IPS-NIHi7 (cell line): ENCODE results near the gene ITGBL1.
"Not testable (repeated sequence)": the region's sequence is repeated elsewhere in the genome, so short reads cannot be mapped to it uniquely, and the experiment has no call there.

Experiments
- DNase-seq: peaks from one replicate; pipeline ENCODE4 v3.0.0; 2012; ENCODE audit warnings: mixed read lengths; ENCODE audit errors: extremely low spot score

ITGBL1 gene

DNA sequence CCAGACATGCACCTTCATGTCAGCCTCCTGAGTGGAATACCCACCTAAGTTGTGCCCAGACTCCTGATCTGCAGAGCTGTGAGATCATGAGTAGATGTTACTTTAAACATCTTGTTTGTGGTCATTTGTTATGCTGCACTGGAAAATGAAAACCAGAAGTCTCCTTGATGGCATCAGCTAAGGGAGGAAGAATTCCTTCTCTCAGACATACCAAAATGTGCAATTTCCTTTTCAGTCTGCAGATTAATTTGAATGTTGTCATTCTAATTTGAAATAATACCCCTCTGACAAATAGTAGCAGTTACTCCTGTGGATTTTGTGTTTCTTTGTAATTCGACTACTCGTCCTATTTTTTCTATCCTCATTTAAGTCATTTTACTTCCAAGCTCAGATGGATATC lies 59.3 kb downstream of the ITGBL1 start:
- DNase-seq, result no peak

DNA sequence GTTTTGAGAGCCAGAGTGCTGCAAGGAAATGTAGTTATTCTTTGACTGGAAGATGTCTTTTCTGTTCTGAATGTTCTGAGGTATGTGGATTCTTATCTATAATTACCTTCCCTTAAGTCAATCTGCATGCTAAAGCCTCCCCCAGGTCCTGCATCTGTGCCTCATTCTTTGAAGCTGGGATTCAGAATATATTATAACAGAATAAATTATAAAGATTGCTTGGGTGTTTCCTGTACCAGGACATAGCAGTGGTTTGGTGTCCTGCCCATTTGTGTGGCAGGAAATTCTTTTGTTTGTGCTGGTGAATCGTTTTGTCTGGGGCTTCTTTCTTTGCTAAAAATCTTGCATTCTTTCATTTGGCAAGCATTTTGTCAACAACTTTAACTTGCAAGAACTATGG lies 60.2 kb downstream of the ITGBL1 start:
- DNase-seq, result no peak

DNA sequence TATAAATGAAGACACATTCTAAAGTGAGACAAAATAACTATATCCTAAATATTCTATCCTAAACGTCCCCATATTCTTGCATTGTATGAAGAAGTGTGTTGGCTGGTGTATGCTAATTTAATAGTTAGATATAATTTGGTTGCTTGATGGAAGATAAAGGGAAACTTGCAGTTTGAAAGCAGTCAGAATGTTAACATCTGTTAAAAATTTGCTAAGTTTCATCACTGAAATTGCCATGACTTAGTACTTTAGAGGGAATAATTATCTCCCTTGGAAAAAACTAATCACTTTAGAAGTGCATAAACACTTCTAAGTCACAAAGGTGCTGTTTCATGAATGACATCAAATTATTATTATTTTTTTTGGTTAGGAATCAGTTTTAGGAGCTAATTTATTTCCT lies 61.6 kb downstream of the ITGBL1 start:
- DNase-seq, result no peak

DNA sequence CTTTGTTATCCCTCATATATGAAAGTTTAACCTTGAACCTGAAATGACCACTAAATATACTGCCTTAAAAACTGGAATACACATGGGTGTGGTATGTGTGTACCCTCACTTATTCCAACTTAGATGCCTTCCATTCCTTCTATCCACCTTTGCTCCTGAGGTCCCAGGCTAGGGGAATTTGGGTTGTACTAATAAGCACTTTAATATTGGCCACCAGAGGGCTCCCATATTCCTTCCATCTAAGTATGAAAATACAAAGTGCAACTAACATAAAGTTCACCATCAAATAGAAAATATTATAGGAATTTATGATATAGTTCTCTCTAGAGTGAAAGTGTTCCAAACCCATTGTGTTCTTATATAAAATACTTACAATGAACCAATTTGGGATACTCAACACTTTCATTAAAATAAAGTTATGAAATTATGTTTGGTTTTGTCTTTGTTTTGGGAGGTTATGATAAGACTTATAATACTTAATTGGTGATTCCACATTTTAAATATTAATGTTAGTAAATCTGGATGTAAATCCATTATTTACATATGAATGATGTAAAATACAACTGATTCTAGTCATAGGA lies 62.3 kb downstream of the ITGBL1 start:
- DNase-seq, result no peak

DNA sequence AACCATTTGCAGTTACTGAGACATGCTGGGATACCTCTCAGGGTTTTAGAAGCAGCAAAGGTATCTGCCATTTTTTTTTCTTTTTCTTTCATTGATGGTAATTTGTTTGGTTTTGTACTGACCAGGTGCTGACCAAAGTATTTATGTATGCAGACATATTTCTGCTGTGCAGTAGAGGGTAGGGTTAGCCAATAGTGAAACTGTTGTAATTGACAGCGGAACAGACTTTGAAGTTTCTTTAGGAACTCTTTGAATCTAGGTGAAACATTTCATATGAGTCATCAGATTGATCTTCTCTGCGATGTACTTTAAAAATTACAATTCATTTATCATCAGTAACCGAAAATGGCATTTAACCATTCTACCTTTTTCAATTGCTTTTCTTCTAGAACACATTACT lies 63.0 kb downstream of the ITGBL1 start:
- no peak for DNase-seq

DNA sequence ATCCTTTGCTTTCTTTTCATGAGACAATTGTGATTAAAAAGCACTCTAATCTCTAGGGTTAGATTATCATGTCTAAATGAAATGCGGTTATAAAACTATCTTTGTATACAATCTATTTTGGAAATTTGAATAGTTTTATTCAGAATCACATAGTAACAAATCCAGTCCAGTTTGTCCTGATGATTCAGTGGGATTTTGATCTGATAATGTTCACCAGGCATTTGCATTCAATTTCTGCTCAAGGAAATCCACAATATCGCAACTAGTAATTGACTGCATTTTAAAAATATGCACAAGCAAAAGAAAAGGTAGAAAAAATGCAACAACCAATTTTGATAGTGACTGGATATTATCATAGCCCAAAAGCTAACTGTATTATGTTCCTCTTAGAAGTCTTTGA lies 63.8 kb downstream of the ITGBL1 start:
- no peak for DNase-seq

DNA sequence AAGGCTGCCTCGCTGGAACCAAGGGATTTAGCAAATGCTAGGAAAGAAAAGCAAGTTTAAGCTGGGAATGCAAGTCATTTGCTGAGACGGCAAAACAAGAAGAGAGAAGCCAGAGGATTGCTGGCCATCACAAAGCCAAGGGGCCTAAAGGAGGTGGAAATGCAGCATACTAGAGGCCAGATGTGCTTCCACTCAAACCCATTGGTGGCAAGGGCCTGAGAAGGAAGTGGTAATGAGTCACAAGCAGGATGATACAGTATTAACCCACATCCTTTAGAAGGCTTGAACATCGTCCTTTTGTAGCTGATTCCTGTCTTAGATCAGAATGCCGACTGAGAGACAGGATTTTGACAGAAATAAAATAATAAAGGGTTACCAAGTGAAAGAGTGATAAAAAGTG lies 68.2 kb downstream of the ITGBL1 start:
- DNase-seq, result no peak

DNA sequence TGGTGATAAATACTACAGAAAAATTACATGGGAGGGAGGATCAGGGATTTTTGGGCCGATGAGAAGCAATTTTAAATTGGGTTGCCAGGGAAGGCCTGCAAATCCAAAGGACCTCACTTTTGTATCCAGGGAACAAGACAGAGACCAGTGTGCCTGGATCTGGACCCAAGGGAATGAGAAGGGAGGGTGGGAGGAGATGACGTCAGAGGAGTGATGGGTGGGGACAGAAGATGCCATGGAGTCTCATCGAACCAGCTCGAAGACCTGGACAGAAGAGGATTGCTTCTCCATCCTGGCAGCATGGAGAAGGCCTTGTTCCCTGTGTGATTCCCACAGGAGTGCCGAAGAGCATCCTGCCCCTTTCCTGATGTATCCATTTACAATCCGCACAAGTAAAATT lies 68.9 kb downstream of the ITGBL1 start:
- no peak for DNase-seq

DNA sequence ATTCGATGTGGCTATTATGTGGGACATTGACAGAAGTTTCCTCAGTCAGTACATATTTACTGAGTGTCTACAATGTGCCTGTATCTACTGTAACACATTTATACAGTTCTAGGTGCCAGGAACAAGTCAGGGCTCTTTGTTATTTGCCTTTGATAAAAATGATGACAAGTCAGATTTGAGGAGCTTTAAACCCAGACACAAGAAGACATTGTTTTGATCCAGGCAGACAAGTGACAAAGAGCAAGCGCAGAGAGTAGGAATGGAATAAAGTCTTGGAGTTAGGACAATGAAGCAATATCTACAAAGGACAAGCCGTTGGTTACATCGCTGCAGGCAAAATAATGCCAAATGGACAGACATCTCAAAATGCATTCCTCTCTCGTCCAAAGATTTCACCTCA lies 70.1 kb downstream of the ITGBL1 start:
- no peak for DNase-seq

DNA sequence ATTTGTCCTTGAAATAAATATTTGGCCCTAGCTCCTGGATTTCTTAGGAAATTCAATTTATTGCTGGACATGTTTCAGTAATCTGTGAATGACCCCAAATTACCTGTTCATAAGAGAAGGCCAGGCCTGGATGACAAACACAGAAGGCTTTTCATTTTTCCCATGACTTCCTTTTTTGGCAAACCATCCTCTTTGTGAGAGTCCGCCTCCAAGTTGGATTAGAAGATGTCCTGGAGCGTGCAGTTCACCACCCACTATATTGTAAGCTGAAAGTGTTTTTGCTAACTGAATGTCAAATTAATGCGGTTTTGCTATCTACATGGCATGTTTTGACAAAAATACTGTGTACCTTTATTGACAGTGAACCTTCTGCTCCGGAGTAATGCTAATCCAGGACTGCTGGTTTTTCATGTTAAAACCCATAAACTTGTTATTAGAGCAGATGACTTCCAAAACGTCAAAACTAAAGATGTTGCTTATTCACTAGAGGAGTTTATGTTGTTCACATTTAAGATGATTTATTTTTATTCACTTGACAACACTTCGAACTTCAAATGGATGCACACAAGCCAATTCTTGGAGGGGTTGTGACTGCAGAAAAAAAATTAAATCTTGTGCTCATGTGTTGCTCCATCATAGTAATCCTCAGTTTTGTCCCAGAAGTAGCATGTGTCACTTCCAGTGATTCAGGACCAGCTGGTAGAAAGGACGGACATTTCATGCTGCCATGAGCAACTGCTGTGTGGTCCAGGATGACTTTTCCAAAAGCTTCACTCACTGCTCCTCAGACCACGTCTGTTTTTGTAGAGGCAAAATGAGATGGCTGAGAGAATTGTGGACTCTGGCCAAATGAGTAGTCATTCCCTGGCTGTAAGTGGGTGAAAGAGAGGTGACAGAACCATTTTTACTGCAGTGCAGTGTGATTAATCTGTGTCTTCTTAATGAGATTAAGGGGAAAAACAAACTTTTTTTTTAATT lies 71.0 kb downstream of the ITGBL1 start:
- no peak for DNase-seq

DNA sequence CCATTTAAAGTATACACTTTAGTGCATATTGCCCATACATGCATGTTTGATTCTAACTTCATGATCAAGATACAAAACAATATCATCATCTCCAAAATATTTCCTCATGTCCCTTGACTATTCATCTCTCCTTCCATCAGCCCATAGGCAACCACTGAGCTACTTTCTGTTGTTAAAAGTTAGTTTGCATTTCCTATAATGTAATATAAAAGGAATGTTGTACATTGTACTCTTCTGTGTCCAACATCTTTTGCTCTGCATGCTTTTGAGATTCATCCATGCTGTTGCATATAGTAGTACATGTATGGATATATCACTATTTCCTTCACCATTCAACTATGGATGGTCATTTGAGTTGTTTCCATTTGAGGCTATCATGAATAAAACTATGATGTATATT lies 74.7 kb downstream of the ITGBL1 start:
- no peak for DNase-seq

DNA sequence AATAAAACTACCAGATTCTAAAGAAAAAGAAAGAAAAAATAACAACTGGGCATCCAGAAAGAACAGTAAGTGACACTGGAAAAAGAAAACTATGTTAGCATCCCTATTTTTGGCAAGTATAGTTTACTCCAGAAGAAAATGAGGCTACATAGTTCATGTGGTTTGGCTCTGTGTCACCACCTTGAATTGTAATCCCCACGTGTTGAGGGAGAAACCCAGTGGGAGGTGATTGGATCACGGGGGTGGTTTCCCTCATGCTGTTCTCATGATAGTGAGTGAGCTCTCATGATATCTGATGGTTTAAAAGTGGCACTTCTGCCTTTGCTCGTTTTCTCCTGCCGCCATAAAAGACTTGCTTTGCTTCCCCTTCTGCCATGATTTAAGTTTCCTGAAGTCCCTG lies 76.9 kb downstream of the ITGBL1 start:
- DNase-seq, result no peak

DNA sequence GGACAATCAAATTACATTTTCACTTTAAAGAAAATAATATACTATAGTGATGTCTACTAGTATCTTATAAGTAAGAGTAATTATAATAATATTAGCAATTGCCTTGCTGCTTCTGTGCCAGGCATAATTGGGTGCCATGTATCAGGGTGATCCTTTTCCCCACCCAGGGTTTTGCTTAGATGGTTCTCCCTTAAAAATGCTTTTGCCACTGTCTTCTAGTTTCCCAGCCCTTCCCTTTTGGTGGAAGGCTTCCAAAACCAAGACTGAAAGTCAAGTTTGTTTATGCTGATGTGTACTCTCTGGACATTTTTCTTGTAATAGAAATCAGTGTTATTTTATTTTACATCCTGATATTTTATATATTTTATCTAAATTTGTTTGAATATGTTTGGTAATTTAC lies 77.8 kb downstream of the ITGBL1 start:
- no peak for DNase-seq

DNA sequence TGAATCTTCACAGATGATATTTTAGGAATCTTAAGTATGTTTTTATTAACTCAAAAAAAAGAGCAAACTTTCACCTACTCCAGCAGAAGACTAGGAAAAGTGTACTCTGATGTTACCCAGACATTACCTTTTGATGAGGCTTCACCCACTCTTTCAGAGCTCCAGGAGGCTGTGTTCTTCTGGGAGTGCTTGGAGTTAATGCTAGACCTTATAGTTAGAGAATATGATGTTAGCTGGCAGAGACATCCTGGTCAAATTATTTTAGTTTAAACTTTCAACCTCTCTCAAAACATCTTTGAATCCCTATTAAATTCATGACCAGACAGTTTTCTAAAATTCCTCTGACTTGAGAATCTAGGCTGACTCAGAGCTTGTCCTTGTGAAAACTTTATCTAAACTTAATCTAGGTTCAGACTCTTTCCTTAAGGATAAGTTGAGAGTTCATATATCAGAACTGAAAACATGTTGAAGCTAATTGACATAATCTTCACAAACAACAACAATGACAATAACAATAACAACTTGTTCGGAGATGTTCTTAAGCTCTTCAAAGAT lies 82.8 kb downstream of the ITGBL1 start:
- DNase-seq, result no peak

DNA sequence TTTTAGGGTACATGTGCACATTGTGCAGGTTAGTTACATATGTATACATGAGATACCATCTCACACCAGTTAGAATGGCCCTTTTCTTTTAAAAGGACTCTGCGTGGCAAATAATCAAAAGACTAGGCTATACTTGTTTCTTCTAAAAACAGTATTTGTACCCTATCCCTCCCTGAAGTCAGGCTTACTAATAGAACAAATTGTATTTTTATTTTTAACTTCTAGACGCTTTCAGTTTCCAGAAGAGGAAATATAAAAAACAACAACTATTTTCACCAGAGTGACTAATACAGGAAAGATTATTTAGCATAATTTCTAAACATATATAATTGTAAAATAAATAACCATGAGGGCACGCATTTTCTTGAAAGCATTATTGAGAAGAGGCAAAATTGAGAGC lies 83.6 kb downstream of the ITGBL1 start:
- DNase-seq, result no peak

DNA sequence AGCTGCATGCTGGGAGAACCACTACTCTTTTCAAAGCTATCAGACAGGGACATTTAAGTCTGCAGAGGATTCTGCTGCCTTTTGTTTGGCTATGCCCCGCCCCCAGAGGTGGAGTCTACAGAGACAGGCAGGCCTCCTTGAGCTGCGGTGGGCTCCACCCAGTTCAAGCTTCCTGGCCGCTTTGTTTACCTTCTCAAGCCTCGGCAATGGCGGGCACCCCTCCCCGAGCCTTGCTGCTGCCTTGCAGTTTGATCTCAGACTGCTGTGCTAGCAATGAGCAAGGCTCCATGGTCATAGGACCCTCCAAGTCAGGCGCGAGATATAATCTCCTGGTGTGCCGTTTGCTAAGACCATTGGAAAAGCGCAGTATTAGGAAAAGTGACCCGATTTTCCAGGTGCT lies 92.1 kb downstream of the ITGBL1 start:
- not testable (repeated sequence) for DNase-seq

DNA sequence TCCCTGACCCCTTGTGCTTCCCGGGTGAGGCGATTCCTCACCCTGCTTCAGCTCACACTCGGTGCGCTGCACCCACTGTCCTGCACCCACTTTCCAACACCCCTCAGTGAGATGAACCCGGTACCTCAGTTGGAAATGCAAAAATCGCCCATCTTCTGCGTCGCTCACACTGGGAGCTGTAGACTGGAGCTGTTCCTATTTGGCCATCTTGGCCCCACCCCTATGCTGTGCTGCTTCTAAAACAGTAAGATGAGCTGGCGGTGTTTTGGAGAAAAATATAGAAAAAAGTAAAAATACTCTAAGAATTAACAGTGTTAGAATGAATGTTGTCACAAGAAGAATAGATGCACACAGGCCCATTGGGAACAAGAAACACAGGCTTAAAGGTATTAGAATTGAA lies 92.5 kb downstream of the ITGBL1 start:
- no peak for DNase-seq

DNA sequence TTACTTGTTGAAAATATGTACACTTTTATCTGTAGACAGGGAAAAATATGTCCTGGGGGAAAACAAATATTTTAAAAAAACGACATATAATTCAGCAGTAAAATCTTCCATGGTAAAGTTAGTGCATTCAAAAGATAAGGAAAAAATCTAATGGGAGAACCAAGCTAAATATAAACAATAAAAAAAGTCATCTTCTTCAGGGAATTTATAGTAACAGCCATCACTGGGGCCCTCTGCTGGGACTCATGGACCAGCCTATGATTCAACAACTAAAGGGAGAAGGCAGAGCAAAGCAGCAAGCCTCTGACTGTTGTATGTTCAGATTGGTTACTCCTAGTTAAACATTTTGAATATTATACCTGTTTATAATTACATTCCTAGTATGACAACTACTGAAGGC lies 93.0 kb downstream of the ITGBL1 start:
- no peak for DNase-seq

DNA sequence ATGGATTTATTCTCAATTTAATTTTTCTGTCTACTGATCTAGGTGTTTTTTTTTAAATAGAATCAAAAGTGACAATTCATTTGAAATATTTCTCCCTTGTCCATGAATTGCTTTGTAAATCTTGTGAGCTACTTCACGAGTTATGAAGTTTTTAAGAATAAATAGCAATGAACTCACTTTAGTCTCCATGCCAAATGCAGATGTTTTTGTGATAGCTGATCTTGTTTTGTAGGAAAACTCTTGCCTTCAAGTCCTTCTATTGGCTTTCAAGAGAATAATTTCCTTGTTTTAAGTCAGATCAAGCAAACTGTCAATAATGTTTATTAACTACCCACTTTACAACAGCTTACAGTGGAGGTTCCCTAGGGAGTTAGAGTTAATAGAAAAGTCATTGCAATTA lies 99.8 kb downstream of the ITGBL1 start:
- DNase-seq, result no peak

DNA sequence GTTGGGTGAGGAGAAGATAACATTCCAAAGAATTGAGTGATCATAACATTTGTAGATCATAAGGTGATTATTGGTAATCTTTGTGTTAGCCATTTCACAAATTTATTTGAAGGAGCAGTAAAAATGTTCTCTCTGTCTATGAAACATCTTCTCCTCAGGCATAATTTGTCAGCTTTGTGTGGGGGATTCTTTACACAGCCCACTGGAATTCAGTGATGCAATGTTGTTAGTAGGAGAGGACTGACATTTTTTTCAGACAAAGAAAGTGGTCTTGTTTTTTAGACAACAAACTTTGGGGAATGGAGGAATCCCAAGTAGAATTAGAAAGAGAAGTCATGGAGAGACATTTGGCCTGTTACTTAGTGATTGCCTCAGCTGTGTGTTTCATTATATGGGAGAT lies 100.3 kb downstream of the ITGBL1 start:
- no peak for DNase-seq

DNA sequence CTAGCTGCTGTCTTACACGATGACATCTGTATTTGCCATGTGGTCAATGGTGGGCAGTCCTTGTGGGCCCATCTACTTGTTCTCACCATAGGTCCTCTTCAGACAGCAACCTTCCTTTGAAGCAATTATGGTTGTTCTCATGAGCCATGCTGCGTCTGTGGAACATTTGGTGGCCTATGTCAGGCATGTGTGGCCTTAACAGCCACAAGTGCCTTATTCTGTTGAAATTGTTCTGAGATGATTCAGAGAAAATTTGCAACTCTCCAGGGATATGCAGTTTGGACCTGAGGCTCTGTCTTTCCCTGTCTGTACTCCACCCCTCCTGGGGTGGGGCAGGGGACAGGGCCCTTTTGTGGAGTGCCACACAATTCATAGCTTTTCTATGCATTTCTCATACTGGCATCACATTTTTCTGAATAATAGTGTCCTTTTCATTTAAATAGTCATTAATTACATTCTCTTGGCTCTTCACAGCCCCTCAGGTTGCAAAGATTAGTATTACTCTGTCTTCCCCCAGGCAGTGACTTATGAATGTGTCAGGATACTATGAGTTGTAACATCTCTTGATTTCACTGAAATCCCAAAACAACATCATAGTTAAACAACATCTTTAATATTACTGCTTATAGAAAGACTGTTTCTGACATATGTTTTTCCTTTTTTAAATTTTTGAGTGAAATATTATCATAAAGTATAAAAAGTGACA lies 102.1 kb downstream of the ITGBL1 start:
- no peak for DNase-seq

DNA sequence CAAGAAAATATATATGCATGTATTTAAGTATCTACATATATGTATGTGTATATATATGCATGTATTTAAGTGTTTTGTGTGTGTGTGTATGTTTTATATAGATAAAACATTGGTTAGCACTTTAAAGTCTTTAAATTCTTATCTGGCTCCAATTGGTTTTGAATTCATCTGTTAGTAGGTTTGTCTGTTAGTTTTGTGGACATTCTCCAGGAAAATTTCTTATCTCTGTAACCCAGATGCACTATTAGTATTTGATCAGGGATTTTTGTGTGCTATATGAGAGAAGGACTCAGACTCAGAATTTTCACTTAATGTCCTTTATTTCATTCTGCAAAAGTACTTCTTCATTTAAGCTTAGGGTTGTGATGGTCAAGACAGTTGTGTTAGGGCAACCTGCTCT lies 103.1 kb downstream of the ITGBL1 start:
- no peak for DNase-seq
